Measurements from ENCODE around the gene MGAT4A. TPM values are rescaled to one million over a fixed set of nuclear protein-coding genes. Genes with fewer than 3 reads are reported as not detected.

The MGAT4A gene
- total RNA-seq, 8 experiments from 2014 or later = 0.87 to 52.7 (median 14.8) TPM

GRCh38 chr2:98578231-98578630 lies 152.7 kb downstream of the MGAT4A start:
- H3K4me3 ChIP-seq = no peak overlapping the region
- H3K4me1 ChIP-seq (replicated peaks in 1 of 2) = no peaks in the 10 kb centered on the region
- WGBS, 10 experiments = 70 to 94% (median 87%) methylated on average over 2 to 7 of the region's 9 CpGs; no CpG with 5 or more reads in 5 of the 10 experiments
- ATAC-seq (replicated peaks in 6 of 8) = no peak
- H3K27ac ChIP-seq = no peak overlapping the region
- in situ Hi-C loops (cut with MboI; ENCODE audit: low pct_unique_long_range_greater_than_20kb in 2 of 9, low sequenced_read_pairs in 9 of 9, unreplicated experiment in 9 of 9) = no loop called here

GRCh38 chr2:98577313-98577712 lies 153.6 kb downstream of the MGAT4A start:
- ATAC-seq (replicated peaks in 6 of 8) = no peak
- WGBS, 10 experiments = 60 to 100% (median 81%) methylated on average over 1 to 7 of the region's 10 CpGs; no CpG with 5 or more reads in 4 of the 10 experiments
- in situ Hi-C loops (cut with MboI; ENCODE audit: low pct_unique_long_range_greater_than_20kb in 2 of 9, low sequenced_read_pairs in 9 of 9, unreplicated experiment in 9 of 9) = no loop called here

DNA sequence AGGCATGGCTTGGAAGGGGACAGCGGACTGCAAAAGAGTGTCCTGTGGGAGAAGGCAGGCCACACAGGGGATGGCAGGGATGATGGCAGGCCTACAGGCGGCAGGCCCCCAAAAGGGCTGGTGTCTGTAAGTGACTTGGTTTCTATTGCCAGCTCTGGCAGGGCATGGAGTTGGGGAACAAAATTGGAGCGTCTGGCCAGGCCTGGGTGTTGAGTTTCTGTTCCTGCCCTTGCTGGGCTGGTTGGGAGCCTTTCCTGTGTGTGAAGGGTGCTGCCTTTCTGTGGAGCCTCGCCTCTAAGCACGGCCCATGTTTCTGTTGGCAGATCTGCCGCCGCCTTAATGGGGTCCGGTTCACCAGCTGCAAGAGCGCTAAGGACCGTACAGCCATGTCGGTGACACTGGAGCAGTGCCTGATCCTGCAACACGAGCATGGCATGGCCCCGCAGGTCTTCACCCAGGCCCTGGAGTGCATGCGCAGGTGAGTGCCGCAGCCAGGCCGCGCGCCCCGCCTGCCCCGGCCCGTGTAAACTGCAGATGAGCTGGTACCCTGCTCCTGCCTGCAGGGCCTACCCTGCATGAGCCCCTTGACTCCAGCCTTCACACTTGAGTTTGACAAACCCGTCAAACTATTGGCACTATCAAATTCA lies 154.1 kb downstream of the MGAT4A start:
- WGBS, 10 experiments = 87 to 100% (median 100%) methylated on average over 1 to 7 of the region's 22 CpGs; no CpG with 5 or more reads in 6 of the 10 experiments
- no peak for ATAC-seq (replicated peaks in 6 of 8)
- in situ Hi-C loops (cut with MboI; ENCODE audit: low pct_unique_long_range_greater_than_20kb in 2 of 9, low sequenced_read_pairs in 9 of 9, unreplicated experiment in 9 of 9) = no loop called here
- Histone ChIP-seq H3K4me3 (no peak overlapping the region), H3K4me1 (replicated peaks in 1 of 2) (no peaks in the 10 kb centered on the region), H3K27ac (no peak overlapping the region)

More at GRCh38 chr2:98577313-98577712, 153.6 kb downstream of the MGAT4A start:
- Histone ChIP-seq H3K4me1 (replicated peaks in 1 of 2) (no peaks in the 10 kb centered on the region), H3K27ac (no peak overlapping the region), H3K4me3 (no peak overlapping the region)

- Histone ChIP-seq H3K27ac (no peak overlapping the region), H3K4me1 (replicated peaks in 1 of 2) (no peaks in the 10 kb centered on the region), H3K4me3 (no peak overlapping the region)
- in situ Hi-C loops (cut with MboI; ENCODE audit: low pct_unique_long_range_greater_than_20kb in 2 of 9, low sequenced_read_pairs in 9 of 9, unreplicated experiment in 9 of 9) = no loop called here
- WGBS, 10 experiments = 78 to 100% (median 100%) methylated on average over 1 to 6 of the region's 13 CpGs; no CpG with 5 or more reads in 3 of the 10 experiments
- no peak for ATAC-seq (replicated peaks in 6 of 8)
These were observed 157.5 kb downstream of the MGAT4A start for GRCh38 chr2:98573426-98573825.

GRCh38 chr2:98572676-98573075 lies 158.3 kb downstream of the MGAT4A start:
- 50 to 100% (median 89%) methylated on average over 1 to 10 of the region's 15 CpGs; no CpG with 5 or more reads in 4 of the 10 experiments for WGBS, 10 experiments
- Histone ChIP-seq H3K27ac (no peak overlapping the region), H3K4me1 (replicated peaks in 1 of 2) (no peaks in the 10 kb centered on the region), H3K4me3 (no peak overlapping the region)
- no peak for ATAC-seq (replicated peaks in 6 of 8)
- in situ Hi-C loops (cut with MboI; ENCODE audit: low pct_unique_long_range_greater_than_20kb in 2 of 9, low sequenced_read_pairs in 9 of 9, unreplicated experiment in 9 of 9) = no loop called here

DNA sequence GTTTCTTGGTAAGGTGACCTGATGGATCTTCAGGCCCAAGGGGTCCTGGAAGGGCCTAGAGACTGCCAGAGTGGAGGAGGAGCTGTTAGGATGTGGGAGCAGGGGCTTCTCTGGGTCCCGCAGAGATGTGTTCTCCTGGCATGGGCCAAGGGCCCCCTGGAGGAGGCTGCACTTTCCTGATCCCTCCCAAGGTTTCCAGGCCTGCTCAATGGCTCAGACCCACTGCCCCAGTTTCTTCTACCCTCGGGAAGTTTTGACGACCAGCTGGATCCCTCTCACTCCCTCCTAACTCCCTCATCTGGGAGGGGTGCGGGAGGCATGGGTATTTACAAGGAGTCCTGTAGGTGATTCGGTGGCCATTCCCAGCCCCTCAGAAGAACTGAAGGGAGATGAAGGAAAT lies 158.7 kb downstream of the MGAT4A start:
- H3K4me3 ChIP-seq = no peak overlapping the region
- no peaks in the 10 kb centered on the region for H3K4me1 ChIP-seq (replicated peaks in 1 of 2)
- ATAC-seq (replicated peaks in 6 of 8) = no peak
- no peak overlapping the region for H3K27ac ChIP-seq
- 60 to 100% (median 92%) methylated on average over 1 to 5 of the region's 5 CpGs; no CpG with 5 or more reads in 6 of the 10 experiments for WGBS, 10 experiments
- in situ Hi-C loops (cut with MboI; ENCODE audit: low pct_unique_long_range_greater_than_20kb in 2 of 9, low sequenced_read_pairs in 9 of 9, unreplicated experiment in 9 of 9) = no loop called here

- ATAC-seq (replicated peaks in 6 of 8) = no peak
- WGBS, 10 experiments = 88 to 100% (median 95%) methylated on average over 1 to 6 of the region's 9 CpGs; no CpG with 5 or more reads in 6 of the 10 experiments
- Histone ChIP-seq H3K27ac (no peak overlapping the region), H3K4me1 (replicated peaks in 1 of 2) (no peaks in the 10 kb centered on the region), H3K4me3 (no peak overlapping the region)
- in situ Hi-C loops (cut with MboI; ENCODE audit: low pct_unique_long_range_greater_than_20kb in 2 of 9, low sequenced_read_pairs in 9 of 9, unreplicated experiment in 9 of 9) = no loop called here
These were observed 159.1 kb downstream of the MGAT4A start for GRCh38 chr2:98571796-98572195.

DNA sequence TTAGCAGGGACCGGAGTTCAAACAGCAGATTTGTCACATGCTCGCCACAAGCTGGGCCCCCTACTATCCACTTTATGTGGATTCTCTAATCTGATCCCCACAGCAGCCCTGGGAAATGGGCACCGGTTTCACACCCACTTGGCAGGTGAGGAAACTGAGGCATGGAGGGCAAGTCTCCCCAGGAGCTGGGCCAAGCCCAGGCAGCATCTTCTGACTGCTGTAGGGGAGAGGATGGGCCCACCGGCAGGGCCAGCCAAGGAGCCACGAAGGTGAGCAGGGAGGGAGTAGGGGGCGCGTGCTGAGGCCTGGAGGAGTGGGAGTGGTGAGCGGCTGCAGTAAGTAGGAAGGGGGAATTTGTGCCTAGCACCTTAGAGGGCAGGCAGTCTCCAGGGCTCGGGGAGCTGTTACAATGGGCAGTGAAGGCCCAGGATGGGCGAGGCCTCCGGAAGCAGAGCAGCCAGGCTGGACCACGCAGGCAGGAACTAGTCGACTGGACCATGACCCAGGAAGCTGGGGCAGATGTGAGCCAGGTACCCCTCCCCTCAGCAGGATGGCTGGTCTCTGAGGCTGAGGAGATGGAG lies 159.7 kb downstream of the MGAT4A start:
- in situ Hi-C loops (cut with MboI; ENCODE audit: low pct_unique_long_range_greater_than_20kb in 2 of 9, low sequenced_read_pairs in 9 of 9, unreplicated experiment in 9 of 9) = no loop called here
- H3K4me3 ChIP-seq = no peak overlapping the region
- no peak overlapping the region for H3K27ac ChIP-seq
- WGBS, 10 experiments = 80 to 100% (median 93%) methylated on average over 1 to 3 of the region's 13 CpGs; no CpG with 5 or more reads in 4 of the 10 experiments
- no peak for ATAC-seq (replicated peaks in 6 of 8)
- H3K4me1 ChIP-seq (replicated peaks in 1 of 2) = no peaks in the 10 kb centered on the region

GRCh38 chr2:98570356-98570755 lies 160.6 kb downstream of the MGAT4A start:
- H3K4me1 ChIP-seq (replicated peaks in 1 of 2) = no peaks in the 10 kb centered on the region
- no peak overlapping the region for H3K27ac ChIP-seq
- 83 to 100% (median 97%) methylated on average over 1 to 3 of the region's 5 CpGs; no CpG with 5 or more reads in 4 of the 10 experiments for WGBS, 10 experiments
- H3K4me3 ChIP-seq = no peak overlapping the region
- no peak for ATAC-seq (replicated peaks in 6 of 8)
- in situ Hi-C loops (cut with MboI; ENCODE audit: low pct_unique_long_range_greater_than_20kb in 2 of 9, low sequenced_read_pairs in 9 of 9, unreplicated experiment in 9 of 9) = no loop called here

DNA sequence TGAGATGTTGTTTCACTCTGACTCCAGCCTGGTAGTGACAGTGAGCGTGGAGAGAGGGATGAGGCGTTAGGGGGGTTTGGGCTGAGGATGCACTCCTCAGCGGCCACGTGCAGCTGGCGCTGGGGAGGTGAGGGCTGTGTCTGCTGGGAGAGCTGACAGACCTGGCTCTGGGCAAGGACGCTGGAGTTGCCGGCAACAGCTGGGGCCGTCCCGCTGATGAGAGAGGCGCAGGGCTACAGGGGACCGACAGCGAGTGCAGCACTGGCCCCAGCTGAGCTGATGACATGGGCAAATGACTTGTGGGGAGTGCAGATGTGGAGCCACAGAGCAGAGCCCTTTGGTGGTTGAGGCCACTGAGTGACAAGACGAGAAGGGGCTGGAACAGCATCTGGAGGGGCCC lies 161.0 kb downstream of the MGAT4A start:
- in situ Hi-C loops (cut with MboI; ENCODE audit: low pct_unique_long_range_greater_than_20kb in 2 of 9, low sequenced_read_pairs in 9 of 9, unreplicated experiment in 9 of 9) = no loop called here
- WGBS, 10 experiments = 89 to 100% (median 98%) methylated on average over 1 to 8 of the region's 13 CpGs; no CpG with 5 or more reads in 2 of the 10 experiments
- no peak overlapping the region for H3K27ac ChIP-seq
- H3K4me3 ChIP-seq = no peak overlapping the region
- H3K4me1 ChIP-seq (replicated peaks in 1 of 2) = no peaks in the 10 kb centered on the region
- no peak for ATAC-seq (replicated peaks in 6 of 8)

- Histone ChIP-seq H3K4me3 (no peak overlapping the region), H3K27ac (no peak overlapping the region), H3K4me1 (replicated peaks in 1 of 2) (no peaks in the 10 kb centered on the region)
- ATAC-seq (replicated peaks in 6 of 8) = peak in 7 of 8 experiments; percentile 52 to 79 (median 57)
- in situ Hi-C loops (cut with MboI; ENCODE audit: low pct_unique_long_range_greater_than_20kb in 2 of 9, low sequenced_read_pairs in 9 of 9, unreplicated experiment in 9 of 9) = no loop called here
- WGBS, 10 experiments = 53 to 100% (median 73%) methylated on average over 1 to 13 of the region's 19 CpGs; no CpG with 5 or more reads in 4 of the 10 experiments
These were observed 161.6 kb downstream of the MGAT4A start for GRCh38 chr2:98569197-98569793.
